ENCODE measurements around the gene GMFB. TPM values are rescaled to one million over a fixed set of nuclear protein-coding genes. Genes with fewer than 3 reads are reported as not detected.

The GMFB gene
- total and polyA plus RNA-seq, 10 of the 15 experiments (the other 5 are each of a cell fraction or from before 2014, with no cell fraction given): 29.3 to 71.0 (median 50.8) TPM

- H3K9me3 ChIP-seq (replicated peaks; ENCODE audit: control insufficient read depth, insufficient read depth, low read length): no peaks in the 10 kb centered on the region
- no peaks in the 10 kb centered on the region for H3K27me3 ChIP-seq (replicated peaks in 1 of 2; ENCODE audit: control insufficient read depth in 2 of 2, insufficient read depth in 2 of 2, low read length in 1 of 2)
- intact Hi-C loops (cut with micrococcal nuclease; ENCODE audit: unreplicated experiment): no loop called here
- FAIRE-seq (no peak), DNase-seq (ENCODE audit: low read depth, low spot score) (no peak), ATAC-seq (no peak)
- BruUV-seq (replicated peaks): no TSS peak
- no peaks in the 10 kb centered on the region for H3K79me2 ChIP-seq (ENCODE audit: control insufficient read depth, insufficient read depth, low read length)
- in situ Hi-C loops (cut with MboI): no loop called here
- H3K4me1 ChIP-seq (ENCODE audit: control insufficient read depth, insufficient read depth, low read length): no peaks in the 10 kb centered on the region
- TF ChIP-seq TCF7 (IDR thresholded peaks at IDR 0.05; ENCODE audit: borderline replicate concordance): no peak
- TF ChIP-seq KLF5 (IDR thresholded peaks at IDR 0.05; ENCODE audit: partially characterized antibody): no peak
- TF ChIP-seq ATF2 (IDR thresholded peaks at IDR 0.05; ENCODE audit: low read length): no peak
- TF ChIP-seq SMAD5 (IDR thresholded peaks at IDR 0.05; ENCODE audit: low read depth): no peak
- TF ChIP-seq E4F1 (IDR thresholded peaks at IDR 0.05; ENCODE audit: borderline replicate concordance, partially characterized antibody): no peak
- no peak for TF ChIP-seq NRF1 (conservative IDR thresholded peaks at IDR 0.05; ENCODE audit: low read depth, low read length)
- TF ChIP-seq BCL3 (IDR thresholded peaks at IDR 0.05; ENCODE audit: borderline replicate concordance, insufficient read depth, low read depth, low read length, poor library complexity, severe bottlenecking): no peak
- no peak for TF ChIP-seq ZNF274 (IDR thresholded peaks at IDR 0.05; ENCODE audit: insufficient read depth, insufficient read length)
- no peak for TF ChIP-seq SREBF2 (IDR thresholded peaks at IDR 0.05; ENCODE audit: low read length)
- no peak for TF ChIP-seq MEF2B (IDR thresholded peaks at IDR 0.05; ENCODE audit: partially characterized antibody, poor library complexity, severe bottlenecking)
- no peak for TF ChIP-seq CEBPZ (IDR thresholded peaks at IDR 0.05; ENCODE audit: low read depth, low read length)
- no peak for TF ChIP-seq STAT3 (IDR thresholded peaks at IDR 0.05; ENCODE audit: low read depth, low read length)
- no peak for TF ChIP-seq YY1 (IDR thresholded peaks at IDR 0.05; ENCODE audit: low read depth, low read length)
- TF ChIP-seq CBX3 (IDR thresholded peaks at IDR 0.05; ENCODE audit: borderline replicate concordance, low read depth): no peak
- no peak for TF ChIP-seq TAF1 (IDR thresholded peaks at IDR 0.05; ENCODE audit: borderline replicate concordance, low read depth, low read length)
- no peak for TF ChIP-seq ZBED1 (IDR thresholded peaks at IDR 0.05; ENCODE audit: borderline replicate concordance)
- no peak for TF ChIP-seq SMARCA5 (IDR thresholded peaks at IDR 0.05)
- ChIA-PET CTCF (no interaction called here), POLR2A (no interaction called here), RAD21 (ENCODE audit: unreplicated experiment) (no interaction called here), SMC1A (ENCODE audit: uncharacterized antibody, unreplicated experiment) (interaction anchor here (0.6 kb wide), 1 partner anchor 91 kb away, joined by 4 read pairs; the partner anchor contains the start of gene SAMD4A)
- H3K9ac ChIP-seq (ENCODE audit: control insufficient read depth, insufficient read depth, low read length): no peak overlapping the region
- H2AFZ ChIP-seq (ENCODE audit: control insufficient read depth, low read depth, low read length): no peak overlapping the region
- H3K36me3 ChIP-seq (ENCODE audit: control insufficient read depth in 2 of 2, insufficient read depth in 2 of 2, low read length in 1 of 2): no peaks in the 10 kb centered on the region; a peak in 2 of 4 replicates
- H3K27ac ChIP-seq (ENCODE audit: control insufficient read depth, insufficient read depth): no peak overlapping the region
- no peaks in the 10 kb centered on the region for H4K20me1 ChIP-seq (ENCODE audit: control insufficient read depth, insufficient read depth)
- H3K4me2 ChIP-seq (ENCODE audit: control insufficient read depth, insufficient read depth): no peak overlapping the region
- H3K4me3 ChIP-seq: no peak overlapping the region
- WGBS (ENCODE audit: insufficient coverage, insufficient replicate concordance, low lambda C conversion rate, missing lambda C conversion rate): 97% methylated on average over 4 of the region's 4 CpGs
These were observed 12.9 kb downstream of the GMFB start for GRCh38 chr14:54475911-54476310.
